Gastroesophageal sphincter (tissue), 4 donors: ENCODE data around the gene TRIO. TPM values are rescaled to one million over a fixed set of nuclear protein-coding genes. Genes with fewer than 3 reads are reported as not detected.
A peak's percentile ranks its signal among the peaks of the same experiment; 100 is the strongest.

Source experiments
- ATAC-seq: fragments of 150-250 bp; one replicate; pipeline ENCODE4 v1.9.1; 2016; ENCODE audit warnings: mild to moderate bottlenecking, moderate library complexity
- H3K27ac ChIP-seq, 4 donors: fragments of 200-600 bp; sonication (generic) in 3 of 4; 1 replicate in 3 of 4; 2 replicates in 1 of 4; pipeline ENCODE4 v1.5.1; 2016 to 2019
- H3K27me3 ChIP-seq: fragments of 200-600 bp; sonication (generic); one replicate; pipeline ENCODE4 v1.5.1; 2019
- H3K36me3 ChIP-seq, 2 donors: fragments of 200-600 bp; sonication (generic); one replicate each; pipeline ENCODE4 v1.5.1; 2019; ENCODE audit warnings: control low read depth in 1 of 2
- H3K4me1 ChIP-seq, 3 donors: fragments of 200-600 bp; sonication (generic); 1 replicate in 2 of 3; 2 replicates in 1 of 3; pipeline ENCODE4 v1.5.1; 2016 to 2019; ENCODE audit warnings: control low read depth in 2 of 3
- H3K4me3 ChIP-seq, 2 donors: fragments of 200-600 bp; sonication (generic); one replicate each; pipeline ENCODE4 v1.5.1; 2019; ENCODE audit warnings: mild to moderate bottlenecking in 1 of 2, moderate library complexity in 1 of 2
- H3K9me3 ChIP-seq, 3 donors: fragments of 200-600 bp; sonication (generic); one replicate each; pipeline ENCODE4 v1.5.1; 2017 to 2019; ENCODE audit warnings: control low read depth in 2 of 3
- EP300 ChIP-seq: sonication (generic); formaldehyde crosslinking; IDR thresholded peaks from one replicate; pipeline ENCODE4 v1.6.1; 2017; ENCODE audit warnings: antibody characterized with exemption, mild to moderate bottlenecking
- POLR2A ChIP-seq, 2 donors: fragments of 450-650 bp; IDR thresholded peaks; one replicate each; pipeline ENCODE4 v1.6.1; 2017; ENCODE audit warnings: antibody characterized with exemption in 2 of 2, mild to moderate bottlenecking in 2 of 2, moderate library complexity in 1 of 2
- POLR2AphosphoS5 ChIP-seq: sonication (generic); formaldehyde crosslinking; IDR thresholded peaks from one replicate; pipeline ENCODE4 v1.6.1; 2017; ENCODE audit warnings: antibody characterized with exemption
- WGBS, 2 donors: methylation state at CpG; one replicate each; pipeline ENCODE4 v1.1.5; 2018; ENCODE audit warnings: low coverage in 1 of 2; 5-methylcytosine and 5-hydroxymethylcytosine counted together
- total RNA-seq, 4 donors: library from RNA; depleted of rRNA; stranded (reverse); fragments of >200 nt; gene quantifications; one replicate each; pipeline ENCODE4 v1.1.0, GENCODE V29; 2016
- TF ChIP-seq, protein P1 (sequence below), 4 experiments: fragments of 200-600 bp in 2 of 4; fragments of 450-650 bp in 2 of 4; sonication (generic) in 1 of 4; IDR thresholded peaks; one replicate each; pipeline ENCODE4 v1.5.1; 2017 to 2019; ENCODE audit warnings: antibody characterized with exemption in 4 of 4, mild to moderate bottlenecking in 2 of 4, moderate library complexity in 2 of 4

Gene TRIO
- total RNA-seq, 4 donors from 2014 or later = 69.2 to 257 (median 172) TPM

DNA sequence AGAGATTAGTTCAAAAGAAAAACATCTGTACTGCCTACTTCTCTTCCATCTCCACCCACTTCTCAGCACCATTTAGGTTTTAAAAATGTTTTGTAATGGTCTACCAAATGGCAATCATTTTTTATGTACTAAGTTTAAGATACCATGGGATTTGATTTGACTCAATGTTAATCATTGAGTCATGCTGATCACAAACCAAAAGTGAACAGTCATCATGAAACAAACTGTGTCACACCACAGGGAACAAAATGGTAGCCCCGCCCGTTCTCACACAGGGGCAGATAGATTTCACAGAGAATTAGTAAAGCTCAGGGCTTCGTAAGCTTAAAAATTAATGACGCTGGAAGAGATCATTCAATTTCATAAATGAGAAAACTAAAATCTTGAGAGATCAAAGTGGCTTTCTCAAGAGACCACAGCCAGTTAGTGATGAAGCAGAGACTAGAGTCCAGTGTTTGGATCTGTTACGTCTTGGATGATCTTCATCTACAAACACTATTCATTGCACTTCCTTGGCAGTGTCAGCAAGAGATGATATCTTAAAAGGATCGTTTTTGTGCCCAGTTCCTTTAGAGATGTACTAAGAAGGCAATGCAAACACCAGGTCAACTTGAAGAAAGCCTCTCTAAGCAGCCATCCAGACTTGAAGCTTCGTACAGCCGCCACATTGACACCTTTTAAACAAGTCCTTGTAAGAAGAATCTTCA is 33.9 kb upstream of the TRIO start:
- WGBS, 2 donors = 58 to 84% methylated on average over 7 to 8 of the region's 8 CpGs
- peak overlapping the region in 2 of 4 donors; percentile 9 to 47 for H3K27ac ChIP-seq
- no peaks in the 10 kb centered on the region for H3K9me3 ChIP-seq
- TF ChIP-seq POLR2A (IDR thresholded peaks at IDR 0.05) (no peak), EP300 (no peak), POLR2AphosphoS5 (no peak)
- TF ChIP-seq, protein P1, sequence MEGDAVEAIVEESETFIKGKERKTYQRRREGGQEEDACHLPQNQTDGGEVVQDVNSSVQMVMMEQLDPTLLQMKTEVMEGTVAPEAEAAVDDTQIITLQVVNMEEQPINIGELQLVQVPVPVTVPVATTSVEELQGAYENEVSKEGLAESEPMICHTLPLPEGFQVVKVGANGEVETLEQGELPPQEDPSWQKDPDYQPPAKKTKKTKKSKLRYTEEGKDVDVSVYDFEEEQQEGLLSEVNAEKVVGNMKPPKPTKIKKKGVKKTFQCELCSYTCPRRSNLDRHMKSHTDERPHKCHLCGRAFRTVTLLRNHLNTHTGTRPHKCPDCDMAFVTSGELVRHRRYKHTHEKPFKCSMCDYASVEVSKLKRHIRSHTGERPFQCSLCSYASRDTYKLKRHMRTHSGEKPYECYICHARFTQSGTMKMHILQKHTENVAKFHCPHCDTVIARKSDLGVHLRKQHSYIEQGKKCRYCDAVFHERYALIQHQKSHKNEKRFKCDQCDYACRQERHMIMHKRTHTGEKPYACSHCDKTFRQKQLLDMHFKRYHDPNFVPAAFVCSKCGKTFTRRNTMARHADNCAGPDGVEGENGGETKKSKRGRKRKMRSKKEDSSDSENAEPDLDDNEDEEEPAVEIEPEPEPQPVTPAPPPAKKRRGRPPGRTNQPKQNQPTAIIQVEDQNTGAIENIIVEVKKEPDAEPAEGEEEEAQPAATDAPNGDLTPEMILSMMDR (IDR thresholded peaks at IDR 0.05) = no peak
- H3K4me3 ChIP-seq = no peak overlapping the region
- H3K36me3 ChIP-seq = no peaks in the 10 kb centered on the region
- peak; percentile 73 for ATAC-seq
- no peaks in the 10 kb centered on the region for H3K27me3 ChIP-seq
- H3K4me1 ChIP-seq = peaks cover 0 to 14% (median 0%) of the 10 kb centered on the region in 3 donors

DNA sequence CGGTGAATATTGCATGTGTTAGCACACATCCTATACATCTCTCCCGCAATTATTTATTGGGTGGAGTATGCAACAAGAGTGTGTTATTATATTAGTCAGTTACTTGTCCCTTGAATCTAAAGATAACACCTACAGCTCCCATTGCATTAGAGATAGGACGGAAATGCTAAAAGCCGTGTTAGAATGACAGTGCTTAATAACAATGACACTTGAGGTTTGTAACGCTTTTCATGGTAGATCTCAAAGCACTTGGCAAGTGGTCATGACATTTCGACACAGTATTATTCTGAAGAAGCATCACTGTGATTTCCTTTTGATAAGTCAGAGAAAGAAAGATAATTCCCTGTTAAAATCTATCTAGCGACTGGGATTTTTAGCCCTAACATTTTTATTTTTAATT is 33.4 kb upstream of the TRIO start:
- no peak for ATAC-seq
- H3K27me3 ChIP-seq = no peaks in the 10 kb centered on the region
- TF ChIP-seq POLR2A (IDR thresholded peaks at IDR 0.05) (no peak), EP300 (no peak)
- H3K4me1 ChIP-seq = peaks cover 0 to 15% (median 0%) of the 10 kb centered on the region in 3 donors
- no peaks in the 10 kb centered on the region for H3K36me3 ChIP-seq
- H3K4me3 ChIP-seq = no peak overlapping the region
- no peaks in the 10 kb centered on the region for H3K9me3 ChIP-seq
- H3K27ac ChIP-seq = peak overlapping the region in 1 of 4 donors; percentile 47
- WGBS, 2 donors = 83 to 87% methylated on average over 7 of the region's 7 CpGs

DNA sequence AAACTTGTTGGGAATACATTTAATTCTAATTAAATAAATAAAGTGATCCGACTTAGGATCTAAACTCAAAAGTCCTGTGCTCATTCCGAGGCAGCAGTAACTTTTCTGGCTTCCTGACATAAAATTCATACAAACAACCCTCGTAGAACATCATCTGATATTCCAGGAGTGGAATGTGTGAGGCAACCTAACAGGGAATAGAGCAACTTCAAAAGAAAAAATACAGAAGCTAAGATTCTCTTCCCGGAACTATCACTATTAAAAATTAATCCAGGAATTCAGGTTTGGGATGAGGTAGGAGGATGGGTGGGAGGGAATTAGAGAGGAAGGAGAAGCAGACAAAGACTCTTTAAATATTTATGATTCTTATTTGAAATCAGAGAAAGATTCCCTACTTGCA is 32.9 kb upstream of the TRIO start:
- H3K27ac ChIP-seq = no peak overlapping the region
- WGBS, 2 donors = 34 to 38% methylated on average over 4 of the region's 4 CpGs
- no peak for ATAC-seq
- no peak overlapping the region for H3K4me3 ChIP-seq
- no peaks in the 10 kb centered on the region for H3K27me3 ChIP-seq
- TF ChIP-seq POLR2A (IDR thresholded peaks at IDR 0.05) = no peak
- TF ChIP-seq, protein P1 (IDR thresholded peaks at IDR 0.05) = no peak
- no peak for TF ChIP-seq POLR2AphosphoS5
- no peak for TF ChIP-seq EP300
- peaks cover 0 to 15% (median 0%) of the 10 kb centered on the region in 3 donors for H3K4me1 ChIP-seq
- H3K36me3 ChIP-seq = no peaks in the 10 kb centered on the region
- H3K9me3 ChIP-seq = no peaks in the 10 kb centered on the region

DNA sequence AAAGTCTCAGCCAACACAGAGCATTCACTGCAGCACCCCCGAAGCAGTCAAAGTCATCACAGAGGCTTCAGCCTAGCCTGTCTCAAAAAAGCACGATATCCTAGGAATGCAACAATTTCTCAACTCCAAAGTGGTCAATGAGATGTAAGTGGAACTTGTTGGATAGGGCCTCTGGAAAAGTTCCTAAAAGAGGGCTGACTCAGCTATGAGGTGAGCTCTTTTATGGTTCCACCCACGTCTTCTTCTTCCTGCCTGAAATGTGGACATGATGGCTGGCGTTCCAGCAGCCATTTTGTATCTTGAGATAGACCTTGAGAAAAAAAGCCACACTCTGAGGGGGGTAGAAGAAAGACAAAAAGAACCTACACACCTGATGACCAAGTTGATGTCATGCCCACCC is 32.5 kb upstream of the TRIO start:
- Histone ChIP-seq H3K27me3 (no peaks in the 10 kb centered on the region), H3K4me3 (no peak overlapping the region), H3K36me3 (no peaks in the 10 kb centered on the region), H3K4me1 (peaks cover 0 to 15% (median 0%) of the 10 kb centered on the region in 3 donors), H3K27ac (no peak overlapping the region), H3K9me3 (no peaks in the 10 kb centered on the region)
- ATAC-seq = no peak
- 83 to 91% methylated on average over 4 of the region's 4 CpGs for WGBS, 2 donors
- no peak for TF ChIP-seq POLR2AphosphoS5
- TF ChIP-seq POLR2A (IDR thresholded peaks at IDR 0.05) = no peak
- TF ChIP-seq, protein P1 (IDR thresholded peaks at IDR 0.05) = no peak
- TF ChIP-seq EP300 = no peak

DNA sequence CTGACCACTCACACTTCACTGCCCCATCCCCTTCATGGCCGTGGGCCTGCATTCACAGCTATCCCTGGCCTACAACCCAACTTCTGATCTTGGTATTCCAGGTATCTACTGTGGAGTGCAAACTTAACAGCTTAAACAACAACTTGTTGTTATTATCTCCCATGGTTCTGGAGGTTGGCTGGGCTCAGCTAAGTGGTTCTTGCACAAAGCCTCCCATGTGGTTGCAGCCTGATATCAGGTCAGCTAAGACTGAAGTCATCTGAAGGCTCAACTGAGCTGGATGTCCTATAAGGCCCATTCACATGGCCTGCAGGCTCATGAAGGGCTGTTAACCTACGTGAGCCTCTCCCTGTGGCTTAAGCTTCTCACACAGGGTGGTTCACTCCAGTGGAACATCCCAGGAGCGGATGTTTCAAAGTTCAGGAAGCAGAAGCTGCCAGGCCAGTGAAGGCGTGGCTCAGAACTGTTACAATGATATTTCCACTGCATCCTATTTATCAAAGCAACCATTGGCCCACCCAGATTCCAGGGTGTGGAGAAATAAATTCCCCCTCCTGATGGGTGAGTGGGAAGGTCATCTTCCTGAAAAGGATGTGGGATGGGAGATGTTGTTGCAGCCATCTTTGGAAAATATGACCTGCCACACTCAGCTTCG is 30.0 kb upstream of the TRIO start:
- Histone ChIP-seq H3K27me3 (no peaks in the 10 kb centered on the region), H3K36me3 (no peaks in the 10 kb centered on the region), H3K27ac (peak overlapping the region in 3 of 4 donors; percentile 15 to 41 (median 29)), H3K4me1 (peaks cover 0 to 15% (median 0%) of the 10 kb centered on the region in 3 donors), H3K9me3 (no peaks in the 10 kb centered on the region), H3K4me3 (no peak overlapping the region)
- peak; percentile 45 for ATAC-seq
- TF ChIP-seq POLR2A (IDR thresholded peaks at IDR 0.05) (no peak), POLR2AphosphoS5 (no peak), EP300 (no peak)
- TF ChIP-seq, protein P1 (IDR thresholded peaks at IDR 0.05) = no peak
- 47 to 67% methylated on average over 3 to 5 of the region's 5 CpGs for WGBS, 2 donors
